ENCODE data around the gene ARMH3.

Gene ARMH3

GRCh38 chr10:101935431-101935830 lies 120.5 kb downstream of the ARMH3 start:
- no peak for DNase-seq

- DNase-seq = no peak
Measured at GRCh38 chr10:101934686-101935305, 121.2 kb downstream of the ARMH3 start.

- DNase-seq = no peak
Measured at GRCh38 chr10:101933976-101934375, 122.0 kb downstream of the ARMH3 start.

GRCh38 chr10:101932183-101932582 lies 123.8 kb downstream of the ARMH3 start:
- DNase-seq = no peak

GRCh38 chr10:101925027-101925426 lies 130.9 kb downstream of the ARMH3 start:
- no peak for DNase-seq

GRCh38 chr10:101923256-101923655 lies 132.7 kb downstream of the ARMH3 start:
- DNase-seq = no peak

GRCh38 chr10:101922846-101923245 lies 133.1 kb downstream of the ARMH3 start:
- DNase-seq = no peak

GRCh38 chr10:101920546-101920945 lies 135.4 kb downstream of the ARMH3 start:
- DNase-seq = no peak

- no peak for DNase-seq
Measured at GRCh38 chr10:101919026-101919770, 136.8 kb downstream of the ARMH3 start.

- DNase-seq = no peak
Measured at GRCh38 chr10:101912561-101913179, 143.3 kb downstream of the ARMH3 start.

GRCh38 chr10:101906586-101907183 lies 149.3 kb downstream of the ARMH3 start:
- no peak for DNase-seq

GRCh38 chr10:101905251-101905650 lies 150.7 kb downstream of the ARMH3 start:
- DNase-seq = no peak

- no peak for DNase-seq
Measured at GRCh38 chr10:101903827-101904550, 152.0 kb downstream of the ARMH3 start.

GRCh38 chr10:101902820-101903145 lies 153.2 kb downstream of the ARMH3 start:
- no peak for DNase-seq

- DNase-seq = no peak
Measured at GRCh38 chr10:101902032-101902819, 153.7 kb downstream of the ARMH3 start.

GRCh38 chr10:101901340-101901739 lies 154.6 kb downstream of the ARMH3 start:
- DNase-seq = no peak

GRCh38 chr10:101897633-101898032 lies 158.3 kb downstream of the ARMH3 start:
- DNase-seq = no peak

- no peak for DNase-seq
Measured at GRCh38 chr10:101896225-101896877, 159.6 kb downstream of the ARMH3 start.

- DNase-seq = no peak
Measured at GRCh38 chr10:101895781-101896180, 160.2 kb downstream of the ARMH3 start.

GRCh38 chr10:101894742-101895141 lies 161.2 kb downstream of the ARMH3 start:
- no peak for DNase-seq

- DNase-seq = no peak
Measured at GRCh38 chr10:101894266-101894665, 161.7 kb downstream of the ARMH3 start.
